ENCODE results near the gene DHX32.
"Not testable (repeated sequence)": the region's sequence is repeated elsewhere in the genome, so short reads cannot be mapped to it uniquely, and the experiment has no call there.

DHX32 gene, protein sequence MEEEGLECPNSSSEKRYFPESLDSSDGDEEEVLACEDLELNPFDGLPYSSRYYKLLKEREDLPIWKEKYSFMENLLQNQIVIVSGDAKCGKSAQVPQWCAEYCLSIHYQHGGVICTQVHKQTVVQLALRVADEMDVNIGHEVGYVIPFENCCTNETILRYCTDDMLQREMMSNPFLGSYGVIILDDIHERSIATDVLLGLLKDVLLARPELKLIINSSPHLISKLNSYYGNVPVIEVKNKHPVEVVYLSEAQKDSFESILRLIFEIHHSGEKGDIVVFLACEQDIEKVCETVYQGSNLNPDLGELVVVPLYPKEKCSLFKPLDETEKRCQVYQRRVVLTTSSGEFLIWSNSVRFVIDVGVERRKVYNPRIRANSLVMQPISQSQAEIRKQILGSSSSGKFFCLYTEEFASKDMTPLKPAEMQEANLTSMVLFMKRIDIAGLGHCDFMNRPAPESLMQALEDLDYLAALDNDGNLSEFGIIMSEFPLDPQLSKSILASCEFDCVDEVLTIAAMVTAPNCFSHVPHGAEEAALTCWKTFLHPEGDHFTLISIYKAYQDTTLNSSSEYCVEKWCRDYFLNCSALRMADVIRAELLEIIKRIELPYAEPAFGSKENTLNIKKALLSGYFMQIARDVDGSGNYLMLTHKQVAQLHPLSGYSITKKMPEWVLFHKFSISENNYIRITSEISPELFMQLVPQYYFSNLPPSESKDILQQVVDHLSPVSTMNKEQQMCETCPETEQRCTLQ

DNA sequence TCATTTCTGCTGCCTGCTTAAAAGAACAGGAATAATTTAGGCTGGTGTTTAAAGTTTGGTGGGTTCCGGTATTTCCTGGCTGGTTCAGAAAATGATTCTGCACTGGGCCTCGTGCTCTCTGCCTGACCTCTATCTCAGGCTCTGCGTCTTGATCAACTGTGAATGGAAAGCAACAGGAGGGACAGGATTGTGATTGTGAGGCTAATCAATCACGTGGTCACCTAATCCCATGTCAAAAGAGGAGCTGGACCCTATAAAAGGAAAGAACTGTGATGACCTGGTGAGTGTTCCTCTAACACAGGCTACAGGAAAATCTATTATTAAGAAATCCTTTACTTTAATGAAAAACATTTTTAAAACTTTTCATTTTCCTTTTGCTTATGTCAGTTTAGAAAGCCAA, at the start of gene DHX32:
Gene DHX32 (minus strand): TSS at position 101 of the 400 bp plus-strand sequence. CDS start 468 bp downstream, outside the sequence.
- DNase-seq (ENCODE audit: low spot score), result no peak

DNA sequence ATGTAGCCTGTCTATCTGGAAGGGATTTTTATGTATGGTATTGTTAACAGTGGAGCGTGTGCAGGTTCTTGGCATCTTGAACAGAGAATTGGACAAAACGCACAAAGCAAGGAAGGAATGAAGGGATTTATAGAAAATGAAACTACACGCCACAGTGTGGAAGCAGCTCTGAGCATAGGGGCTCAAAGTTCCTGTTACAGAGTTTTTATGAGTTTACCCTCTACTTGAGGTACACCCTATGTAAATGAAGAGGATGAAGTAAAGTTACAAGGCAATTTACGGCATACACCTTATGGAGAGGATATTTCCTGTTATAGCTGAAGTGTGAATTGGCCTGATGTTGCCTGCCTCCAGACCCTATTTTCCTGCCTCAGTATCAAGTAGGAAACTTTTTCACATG, 48.5 kb upstream of the DHX32 start:
- DNase-seq (ENCODE audit: low spot score), result no peak

DNA sequence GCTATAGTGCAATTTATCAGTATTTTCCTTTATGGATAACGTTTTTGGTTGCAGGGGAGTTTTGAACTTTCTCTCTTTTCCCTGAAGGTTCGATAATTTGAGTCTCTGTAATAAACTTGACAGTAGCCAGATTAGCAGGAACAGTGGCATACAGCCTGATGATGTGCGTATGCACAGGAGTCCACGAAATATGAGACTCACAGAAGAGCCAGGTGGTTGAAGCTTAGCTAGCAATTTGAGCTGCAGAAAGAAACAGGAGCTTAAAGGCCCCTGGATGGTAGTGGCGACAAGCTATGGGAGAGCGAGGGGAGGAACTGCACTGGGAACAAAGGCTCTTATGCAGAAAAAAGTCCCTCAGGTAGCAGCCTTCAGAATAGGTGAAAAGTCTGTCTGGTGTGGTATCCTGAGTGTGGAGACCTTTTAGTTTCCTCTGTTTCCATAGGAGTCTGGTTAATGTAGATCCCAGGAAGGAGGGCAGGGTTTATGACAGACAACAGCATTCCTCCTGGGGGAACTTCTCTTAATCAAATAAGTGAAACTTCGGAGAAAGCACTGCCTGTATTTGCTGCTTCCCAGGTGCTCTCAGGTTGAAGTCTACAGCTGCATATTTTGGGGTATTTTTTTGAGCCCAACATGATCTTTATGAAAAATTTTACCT, 48.0 kb upstream of the DHX32 start:
- DNase-seq (ENCODE audit: low spot score), result no peak

DNA sequence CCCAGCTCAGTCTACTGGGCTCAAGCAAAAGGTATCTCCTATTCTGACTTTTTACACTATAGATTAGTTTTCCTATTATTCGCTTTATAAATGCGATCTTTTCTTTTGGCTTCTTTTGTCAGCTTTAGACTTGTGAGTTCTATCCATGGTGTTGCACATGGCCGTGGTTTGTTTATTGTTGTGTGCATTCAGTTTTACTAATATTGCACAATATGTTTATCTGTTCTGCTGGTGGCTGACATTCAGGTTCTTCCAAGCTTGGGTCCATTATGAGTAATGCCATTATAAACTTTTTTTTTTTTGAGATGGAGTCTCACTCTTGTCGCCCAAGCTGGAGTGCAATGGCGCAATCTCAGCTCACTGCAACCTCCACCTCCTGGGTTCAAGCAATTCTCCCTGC, 46.2 kb upstream of the DHX32 start:
- not testable (repeated sequence) for DNase-seq (ENCODE audit: low spot score)

DNA sequence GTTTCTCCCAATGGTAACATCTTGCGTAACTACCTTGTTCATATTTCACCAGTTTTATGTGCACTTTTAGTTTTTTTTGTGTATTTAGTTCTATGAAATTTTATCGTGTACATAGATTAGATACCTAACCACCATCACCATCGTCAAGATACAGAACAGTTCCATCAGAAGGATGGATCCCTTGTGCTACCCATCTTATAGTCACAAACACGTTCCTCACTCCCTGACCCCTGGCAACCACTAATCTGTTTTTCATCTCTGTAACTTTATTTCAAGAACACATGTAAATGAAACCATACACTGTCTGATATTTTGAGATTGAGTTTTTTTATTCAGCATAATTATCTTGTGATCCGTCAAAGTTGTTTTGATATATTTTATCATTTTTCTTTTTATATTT, 45.2 kb upstream of the DHX32 start:
- DNase-seq (ENCODE audit: low spot score), result no peak

DNA sequence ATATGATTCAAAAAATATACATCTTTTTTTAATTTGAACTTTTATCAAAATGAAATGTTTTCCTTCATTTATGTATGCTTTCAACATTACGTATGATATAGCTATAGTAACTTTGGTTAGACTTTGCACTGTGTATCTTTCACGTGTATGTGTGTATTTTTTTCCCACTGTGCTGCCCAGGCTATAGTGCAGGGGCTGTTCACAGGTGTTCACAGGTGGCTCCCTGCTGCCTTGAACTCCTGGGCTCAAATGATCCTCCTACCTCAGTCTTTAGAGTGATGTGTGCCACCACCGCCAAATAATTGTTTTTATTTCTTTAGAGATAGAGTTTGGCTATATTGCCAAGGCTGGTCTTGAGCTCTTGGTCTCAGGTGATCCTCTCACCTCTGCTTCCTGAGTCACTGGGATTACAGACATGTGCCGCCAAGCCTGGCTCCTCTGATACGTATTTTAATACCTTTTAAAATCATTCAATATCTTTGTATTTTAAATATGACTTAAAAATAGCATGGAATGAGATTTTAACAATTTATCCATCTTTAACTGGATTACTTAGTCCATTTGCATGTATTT, 44.3 kb upstream of the DHX32 start:
- no peak for DNase-seq (ENCODE audit: low spot score)

DNA sequence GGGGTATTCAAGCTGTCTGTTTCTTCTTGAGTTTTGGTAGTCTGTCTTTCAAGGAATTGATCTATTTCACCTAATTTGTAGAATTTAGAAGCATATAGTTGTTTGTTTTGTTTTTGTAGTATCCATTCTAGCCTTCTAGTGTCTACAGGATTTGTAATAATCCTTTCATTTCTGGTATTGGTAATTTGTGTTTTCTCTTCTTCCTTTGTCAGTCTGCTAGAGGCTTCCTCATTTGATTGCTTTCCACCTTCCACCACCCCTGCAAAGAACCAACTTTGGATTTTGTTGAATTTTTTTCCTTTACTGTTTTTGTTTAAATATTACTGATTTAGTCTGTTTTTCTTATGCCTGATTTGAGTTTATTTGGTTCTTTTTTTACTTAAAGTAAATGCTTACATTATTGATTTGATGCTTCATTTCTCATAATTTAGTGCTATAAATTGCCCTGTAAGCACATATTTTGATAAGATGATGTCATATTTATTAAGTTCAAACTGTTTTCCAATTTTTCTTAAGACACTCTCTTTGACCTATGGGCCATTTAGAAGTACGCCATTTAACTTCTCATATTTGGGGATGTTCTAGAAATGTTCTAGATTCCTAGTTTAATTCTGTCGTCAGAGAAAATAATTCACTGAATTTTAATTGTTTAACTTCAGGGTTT, 40.7 kb upstream of the DHX32 start:
- DNase-seq (ENCODE audit: low spot score), result not testable (repeated sequence)

DNA sequence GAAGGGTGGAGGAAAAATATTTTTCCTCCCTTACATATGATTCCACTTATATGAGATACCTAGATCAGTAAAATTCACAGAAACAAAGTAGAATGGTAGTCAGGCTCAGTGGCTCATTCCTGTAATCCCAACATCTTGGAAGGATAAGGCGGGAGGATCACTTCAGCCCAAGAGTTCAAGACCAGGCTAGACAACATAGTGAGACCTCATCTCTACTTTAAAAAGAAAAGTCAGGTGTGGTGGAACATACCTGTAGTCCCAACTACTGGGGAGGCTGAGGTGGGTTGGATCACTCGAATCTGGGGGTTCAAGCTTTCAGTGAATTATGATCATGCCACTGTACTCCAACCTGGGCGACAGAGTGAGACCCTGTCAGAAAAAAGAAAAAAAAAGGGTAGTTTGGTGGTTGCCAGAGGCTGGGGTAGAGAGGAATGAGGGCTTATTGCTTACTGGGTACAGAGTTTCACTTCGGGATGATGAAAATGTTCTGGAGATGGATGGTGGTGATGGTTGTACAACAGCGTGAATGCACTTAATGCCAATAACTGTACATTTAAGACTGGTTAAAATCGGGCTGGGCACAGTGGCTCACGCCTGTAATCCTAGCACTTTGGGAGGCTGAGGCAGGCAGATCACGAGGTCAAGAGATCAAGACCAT, 36.7 kb upstream of the DHX32 start:
- not testable (repeated sequence) for DNase-seq (ENCODE audit: low spot score)

DNA sequence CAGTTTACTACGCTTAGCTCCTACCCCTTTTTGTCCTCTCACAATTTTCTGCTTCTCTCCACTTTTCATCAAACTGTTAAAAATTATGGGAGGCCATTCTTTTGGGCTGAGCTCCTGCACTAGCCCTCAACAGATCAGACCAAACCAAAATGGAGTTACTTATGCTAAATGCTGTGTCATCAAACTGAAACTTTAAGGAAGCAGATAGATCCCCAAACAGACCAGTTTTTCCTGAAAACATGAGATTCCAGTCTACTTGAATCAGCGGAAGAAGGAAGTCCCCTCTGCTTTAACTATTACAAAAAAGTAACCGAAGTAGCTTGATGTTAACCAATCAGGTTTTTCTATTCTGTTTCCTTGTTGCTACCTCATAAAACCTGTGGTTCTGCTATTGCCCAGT, 35.9 kb upstream of the DHX32 start:
- DNase-seq (ENCODE audit: low spot score), result no peak

DNA sequence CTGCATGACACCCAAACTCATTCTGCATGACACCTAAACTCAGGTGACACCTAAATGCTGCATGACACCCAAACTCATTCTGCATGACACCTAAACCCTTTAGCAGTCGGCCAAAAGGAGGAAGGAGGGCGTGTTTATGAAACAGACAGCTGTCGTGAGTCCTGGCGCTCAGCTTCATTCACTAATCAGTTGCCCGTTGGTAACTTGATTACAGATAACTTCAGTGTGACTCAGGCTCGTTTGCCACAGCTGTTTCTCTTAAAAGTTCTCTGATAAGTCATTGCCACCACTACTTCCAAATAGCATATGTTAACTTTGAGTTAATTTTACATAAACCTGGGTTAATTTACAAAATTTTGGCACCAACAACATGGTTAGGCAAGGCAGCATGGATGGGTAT, 32.2 kb upstream of the DHX32 start:
- not testable (repeated sequence) for DNase-seq (ENCODE audit: low spot score)

DNA sequence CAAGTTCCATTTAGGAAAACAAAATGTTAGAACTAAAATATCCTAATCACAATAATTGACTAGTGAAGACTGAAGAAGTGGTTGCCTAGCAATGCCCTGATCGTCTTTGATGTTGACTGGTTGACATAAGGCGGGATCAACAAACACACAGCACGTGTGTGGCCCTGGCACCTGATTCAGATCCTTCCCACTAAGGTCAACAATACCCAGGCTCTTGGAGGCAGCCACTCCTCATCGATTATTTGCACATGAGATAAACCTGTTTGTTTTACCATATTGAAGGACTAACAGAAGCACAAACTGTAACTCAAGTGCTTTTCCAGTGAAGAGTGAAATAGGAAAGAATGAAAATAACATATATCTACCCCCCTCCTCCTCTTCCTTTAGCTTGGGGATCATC, 30.9 kb upstream of the DHX32 start:
- DNase-seq (ENCODE audit: low spot score), result no peak

DNA sequence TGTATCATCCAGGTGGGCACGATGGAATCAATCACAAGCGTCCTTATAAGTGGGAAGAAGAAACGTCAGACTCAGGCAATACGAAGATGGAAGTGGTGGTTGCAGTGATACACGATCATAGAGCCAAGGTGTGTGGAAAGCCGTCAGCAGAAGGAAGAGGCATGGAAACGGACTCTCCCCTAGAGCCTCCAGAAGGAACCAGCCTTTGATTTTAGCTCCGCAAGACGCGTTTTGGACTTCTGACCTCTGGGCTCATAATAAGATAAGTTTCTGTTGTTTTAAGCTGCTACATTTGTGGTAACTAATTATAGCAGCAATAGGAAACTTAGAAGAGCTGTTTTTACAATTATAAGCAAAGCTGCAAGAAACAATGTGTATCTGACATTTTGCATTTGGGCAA, 30.1 kb upstream of the DHX32 start:
- no peak for DNase-seq (ENCODE audit: low spot score)

DNA sequence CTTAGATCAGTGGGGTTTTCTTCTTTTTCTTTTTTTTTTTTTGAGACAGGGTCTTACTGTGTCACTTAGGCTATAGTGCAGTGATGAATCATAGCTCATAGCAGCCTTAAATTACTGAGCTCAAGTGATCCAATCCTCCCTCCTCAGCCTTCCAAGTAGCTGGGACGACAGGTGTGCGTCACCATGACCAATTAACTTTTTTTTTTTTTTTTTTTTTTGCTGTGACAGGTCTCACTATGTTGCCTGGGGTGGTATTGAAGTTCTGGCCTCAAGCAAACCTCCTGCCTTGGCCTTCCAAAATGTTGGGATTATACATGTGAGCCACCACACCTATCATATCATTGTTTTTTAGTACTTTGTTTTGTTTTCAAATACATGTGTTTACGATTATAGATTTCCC, 28.4 kb upstream of the DHX32 start:
- DNase-seq (ENCODE audit: low spot score), result not testable (repeated sequence)

DNA sequence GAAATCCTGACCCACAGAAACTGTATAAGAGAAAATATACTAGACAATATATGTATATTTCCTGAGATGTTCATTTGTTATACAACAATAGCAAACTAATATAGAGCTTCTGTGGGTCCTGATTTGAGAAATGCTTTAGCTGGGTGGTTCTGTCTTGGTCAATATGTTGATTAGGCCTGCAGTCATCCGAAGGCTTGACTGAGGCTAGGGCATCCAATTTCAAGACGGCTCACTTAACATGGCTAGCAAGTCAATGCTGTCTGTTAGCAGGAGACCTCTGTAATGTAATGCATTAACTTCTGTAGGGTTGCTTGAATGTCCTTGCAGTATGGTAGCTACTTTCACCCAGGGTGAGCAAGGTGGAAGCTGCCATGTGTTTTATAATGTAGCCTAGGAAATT, 27.7 kb upstream of the DHX32 start:
- DNase-seq (ENCODE audit: low spot score), result not testable (repeated sequence)

DNA sequence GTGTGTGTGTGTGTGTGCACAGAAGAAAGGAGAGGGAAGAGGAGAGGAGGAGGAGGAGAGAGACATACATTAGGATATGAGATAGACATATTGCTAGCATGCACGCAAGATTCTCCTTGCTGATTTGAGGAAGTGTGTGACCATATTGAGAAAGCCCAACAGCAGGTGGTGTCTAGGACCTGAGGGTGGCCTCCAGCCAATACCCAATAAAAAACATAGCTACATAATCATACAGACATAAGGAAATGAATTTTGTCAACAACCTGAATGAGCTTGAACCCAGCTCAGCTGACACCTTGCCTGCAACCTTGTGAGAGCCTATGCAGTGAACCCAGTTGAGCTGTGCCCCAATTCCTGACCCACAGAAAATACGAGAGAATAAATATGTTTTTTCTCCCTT, 26.5 kb upstream of the DHX32 start:
- DNase-seq (ENCODE audit: low spot score), result not testable (repeated sequence)

DNA sequence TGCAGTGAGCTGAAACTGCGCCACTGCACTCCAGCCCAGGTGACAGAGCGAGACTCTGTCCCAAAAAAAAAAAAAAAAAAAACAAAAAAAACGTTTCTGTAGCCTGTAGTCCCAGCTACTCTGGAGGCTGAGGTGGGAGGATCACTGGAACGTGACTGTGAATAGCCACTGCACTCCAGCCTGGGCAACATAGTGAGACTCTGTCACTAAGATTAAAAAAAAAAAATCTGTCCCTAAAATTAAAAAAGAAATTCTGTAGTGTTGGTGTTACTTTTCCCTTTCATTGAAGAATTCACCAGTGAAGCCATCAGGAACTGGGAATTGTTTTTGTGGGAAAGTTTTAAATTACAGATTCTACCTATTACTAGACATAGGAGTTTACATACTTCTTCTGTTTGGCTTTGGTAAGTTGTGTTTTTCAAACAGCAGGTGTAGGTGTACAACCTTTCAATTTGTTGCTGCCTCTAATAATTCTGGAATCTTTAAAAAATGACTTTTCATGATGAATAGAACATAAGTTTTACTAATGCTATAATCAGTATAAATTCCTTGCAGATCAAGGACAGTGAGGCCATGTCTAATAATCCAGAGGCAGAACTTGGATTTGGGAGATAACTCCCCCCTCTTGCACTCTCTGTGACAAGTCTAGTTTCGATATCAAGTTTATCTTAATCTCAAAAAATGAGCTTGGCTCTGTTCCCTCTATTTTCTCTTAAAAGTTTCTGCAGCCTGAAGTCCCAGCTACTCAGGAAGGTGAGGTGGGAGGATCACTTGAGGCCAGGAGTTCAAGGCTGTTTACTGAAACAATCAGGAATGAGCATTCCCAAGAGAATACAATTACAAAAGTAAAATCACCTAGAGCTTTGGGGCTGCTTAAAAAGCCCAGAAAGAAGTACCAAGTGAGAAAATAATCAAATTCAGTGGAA, 24.2 kb upstream of the DHX32 start:
- not testable (repeated sequence) for DNase-seq (ENCODE audit: low spot score)

DNA sequence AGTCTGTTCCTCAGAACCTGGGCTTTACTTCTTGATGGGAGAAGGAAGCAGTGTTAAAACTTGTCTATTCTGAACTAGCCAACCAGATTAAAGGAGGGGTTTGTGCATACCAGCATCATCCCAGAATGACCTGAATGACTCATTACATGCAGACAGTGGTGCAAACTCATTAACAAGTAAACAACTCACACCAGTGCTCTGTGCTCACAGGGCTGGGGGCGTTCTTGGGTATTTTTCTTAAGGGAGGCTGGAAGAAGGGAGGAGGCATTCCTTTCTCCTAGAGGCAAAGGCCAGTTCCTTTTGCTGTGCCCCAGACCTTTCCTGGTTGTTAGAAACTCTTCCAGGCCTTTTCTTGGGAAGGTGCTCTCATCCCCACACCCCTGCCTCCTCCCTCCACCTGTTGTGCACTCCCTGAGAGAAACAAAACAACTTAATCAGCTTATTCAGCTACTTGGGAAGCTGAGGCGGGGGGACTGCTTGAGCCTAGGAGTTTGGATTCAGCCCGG, 22.1 kb upstream of the DHX32 start:
- not testable (repeated sequence) for DNase-seq (ENCODE audit: low spot score)

DNA sequence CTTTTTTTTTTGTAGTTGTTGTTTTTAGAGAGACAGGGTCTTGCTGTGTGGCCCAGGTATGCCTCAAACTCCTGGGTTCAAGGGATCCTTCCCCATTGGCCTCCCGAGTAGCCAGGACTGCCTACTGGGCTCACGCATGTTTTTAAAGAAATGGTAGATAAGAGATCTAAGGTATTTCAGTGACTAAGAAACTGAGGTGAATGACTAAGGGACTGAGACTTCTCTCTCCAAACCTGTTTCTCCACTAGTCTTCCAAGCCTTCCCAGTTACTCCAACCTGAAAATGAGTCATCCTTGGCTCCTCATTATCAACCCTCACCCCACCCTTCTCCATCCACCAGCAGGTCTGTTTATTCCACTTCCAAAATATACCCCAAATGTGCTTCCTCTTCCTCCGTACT, 19.9 kb upstream of the DHX32 start:
- DNase-seq (ENCODE audit: low spot score), result not testable (repeated sequence)

DNA sequence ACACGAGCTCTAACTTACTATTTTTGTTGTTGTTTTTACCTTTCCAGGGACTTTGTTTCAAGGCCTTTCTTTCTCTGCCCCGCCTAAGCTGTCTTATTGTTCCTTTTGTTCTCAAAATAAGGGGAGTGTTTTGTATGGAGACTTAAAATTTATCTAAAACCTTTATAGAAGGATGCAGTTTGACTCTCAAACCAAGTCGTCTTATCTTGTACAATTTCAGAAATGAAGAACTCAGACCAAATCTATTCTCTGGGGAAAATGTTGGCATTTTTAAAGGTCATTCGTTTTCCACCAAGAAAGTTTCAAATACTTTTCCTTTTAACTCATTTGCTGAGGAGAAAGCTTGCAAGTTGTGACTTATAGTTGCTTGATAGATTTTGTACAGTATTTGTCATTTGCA, 16.2 kb upstream of the DHX32 start:
- not testable (repeated sequence) for DNase-seq (ENCODE audit: low spot score)

Data from CD4-positive, alpha-beta T cell treated with Interleukin-6 at 100 ng/mL for 8 hours (primary cell).